ENCODE results near the gene UBIAD1. TPM values are rescaled to one million over a fixed set of nuclear protein-coding genes. Genes with fewer than 3 reads are reported as not detected.
"Not testable (repeated sequence)": the region's sequence is repeated elsewhere in the genome, so short reads cannot be mapped to it uniquely, and the experiment has no call there.

UBIAD1 gene
- polyA plus RNA-seq, 3 donors = 16.1 to 17.7 (median 16.1) TPM

- no peak for DNase-seq (ENCODE audit: low read depth in 3 of 3, low spot score in 2 of 3)
Measured at GRCh38 chr1:11279152-11279551, 6.2 kb downstream of the UBIAD1 start.

- no peak for DNase-seq (ENCODE audit: low read depth in 3 of 3, low spot score in 2 of 3)
Measured at GRCh38 chr1:11279630-11280029, 6.6 kb downstream of the UBIAD1 start.

- no peak for DNase-seq (ENCODE audit: low read depth in 3 of 3, low spot score in 2 of 3)
Measured at GRCh38 chr1:11280719-11281376, 7.8 kb downstream of the UBIAD1 start.

GRCh38 chr1:11281518-11282331, 8.7 kb downstream of the UBIAD1 start:
- no peak for DNase-seq (ENCODE audit: low read depth in 3 of 3, low spot score in 2 of 3)

GRCh38 chr1:11283151-11283550, 10.2 kb downstream of the UBIAD1 start:
- no peak for DNase-seq (ENCODE audit: low read depth in 3 of 3, low spot score in 2 of 3)

GRCh38 chr1:11284784-11285183, 11.8 kb downstream of the UBIAD1 start:
- DNase-seq (ENCODE audit: low read depth in 3 of 3, low spot score in 2 of 3) = no peak

GRCh38 chr1:11285883-11286734, 13.1 kb downstream of the UBIAD1 start:
- DNase-seq (ENCODE audit: low read depth in 3 of 3, low spot score in 2 of 3) = no peak

GRCh38 chr1:11286735-11287410, 13.9 kb downstream of the UBIAD1 start:
- no peak for DNase-seq (ENCODE audit: low read depth in 3 of 3, low spot score in 2 of 3)

GRCh38 chr1:11289064-11289463, 16.1 kb downstream of the UBIAD1 start:
- DNase-seq (ENCODE audit: low read depth in 3 of 3, low spot score in 2 of 3) = no peak

- DNase-seq (ENCODE audit: low read depth in 3 of 3, low spot score in 2 of 3) = no peak
Measured at GRCh38 chr1:11291049-11291448, 18.1 kb downstream of the UBIAD1 start.

- no peak for DNase-seq (ENCODE audit: low read depth in 3 of 3, low spot score in 2 of 3)
Measured at GRCh38 chr1:11293856-11294255, 20.9 kb downstream of the UBIAD1 start.

- no peak for DNase-seq (ENCODE audit: low read depth in 3 of 3, low spot score in 2 of 3)
Measured at GRCh38 chr1:11294951-11295350, 22.0 kb downstream of the UBIAD1 start.

GRCh38 chr1:11295905-11296304, 22.9 kb downstream of the UBIAD1 start:
- no peak for DNase-seq (ENCODE audit: low read depth in 3 of 3, low spot score in 2 of 3)

- not testable (repeated sequence) for DNase-seq (ENCODE audit: low read depth in 3 of 3, low spot score in 2 of 3)
Measured at GRCh38 chr1:11297774-11298173, 24.8 kb downstream of the UBIAD1 start.

GRCh38 chr1:11298390-11299224, 25.6 kb downstream of the UBIAD1 start:
- DNase-seq (ENCODE audit: low read depth in 3 of 3, low spot score in 2 of 3) = no peak

GRCh38 chr1:11299225-11299574, 26.2 kb downstream of the UBIAD1 start:
- DNase-seq (ENCODE audit: low read depth in 3 of 3, low spot score in 2 of 3) = no peak

- no peak for DNase-seq (ENCODE audit: low read depth in 3 of 3, low spot score in 2 of 3)
Measured at GRCh38 chr1:11301601-11302000, 28.6 kb downstream of the UBIAD1 start.

- no peak for DNase-seq (ENCODE audit: low read depth in 3 of 3, low spot score in 2 of 3)
Measured at GRCh38 chr1:11302366-11302765, 29.4 kb downstream of the UBIAD1 start.

- not testable (repeated sequence) for DNase-seq (ENCODE audit: low read depth in 3 of 3, low spot score in 2 of 3)
Measured at GRCh38 chr1:11305516-11305915, 32.5 kb downstream of the UBIAD1 start.

GRCh38 chr1:11307852-11308251, 34.9 kb downstream of the UBIAD1 start:
- DNase-seq (ENCODE audit: low read depth in 3 of 3, low spot score in 2 of 3) = no peak

Measured in right renal cortex interstitium (tissue), 3 donors.